ENCODE results near the gene CDCA7L. TPM values are rescaled to one million over a fixed set of nuclear protein-coding genes. Genes with fewer than 3 reads are reported as not detected.

CDCA7L gene
- total RNA-seq, 1 experiment from 2014 or later, result 107 TPM

- no peaks in the 10 kb centered on the region for H3K36me3 ChIP-seq (ENCODE audit: control insufficient read depth in 1 of 2, insufficient read depth in 2 of 2, low read length in 2 of 2)
- TF ChIP-seq POLR2A (IDR thresholded peaks at IDR 0.05; ENCODE audit: borderline replicate concordance, extremely low read depth, insufficient read depth, insufficient read length) (no peak), CEBPB (IDR thresholded peaks at IDR 0.05; ENCODE audit: low read depth) (no peak), CBX3 (IDR thresholded peaks at IDR 0.05; ENCODE audit: low read depth) (no peak), YY1 (IDR thresholded peaks at IDR 0.05; ENCODE audit: extremely low read depth, insufficient replicate concordance, low read depth, low read length) (no peak), POLR2AphosphoS5 (IDR thresholded peaks at IDR 0.05; ENCODE audit: low read depth, low read length) (no peak), EZH2 (IDR thresholded peaks at IDR 0.05) (no peak), ELF1 (IDR thresholded peaks at IDR 0.05; ENCODE audit: borderline replicate concordance, low read depth) (no peak), FOSL1 (IDR thresholded peaks at IDR 0.05; ENCODE audit: low read depth) (no peak), EZH2phosphoT487 (IDR thresholded peaks at IDR 0.05; ENCODE audit: borderline replicate concordance) (no peak)
- TF ChIP-seq, protein P1, sequence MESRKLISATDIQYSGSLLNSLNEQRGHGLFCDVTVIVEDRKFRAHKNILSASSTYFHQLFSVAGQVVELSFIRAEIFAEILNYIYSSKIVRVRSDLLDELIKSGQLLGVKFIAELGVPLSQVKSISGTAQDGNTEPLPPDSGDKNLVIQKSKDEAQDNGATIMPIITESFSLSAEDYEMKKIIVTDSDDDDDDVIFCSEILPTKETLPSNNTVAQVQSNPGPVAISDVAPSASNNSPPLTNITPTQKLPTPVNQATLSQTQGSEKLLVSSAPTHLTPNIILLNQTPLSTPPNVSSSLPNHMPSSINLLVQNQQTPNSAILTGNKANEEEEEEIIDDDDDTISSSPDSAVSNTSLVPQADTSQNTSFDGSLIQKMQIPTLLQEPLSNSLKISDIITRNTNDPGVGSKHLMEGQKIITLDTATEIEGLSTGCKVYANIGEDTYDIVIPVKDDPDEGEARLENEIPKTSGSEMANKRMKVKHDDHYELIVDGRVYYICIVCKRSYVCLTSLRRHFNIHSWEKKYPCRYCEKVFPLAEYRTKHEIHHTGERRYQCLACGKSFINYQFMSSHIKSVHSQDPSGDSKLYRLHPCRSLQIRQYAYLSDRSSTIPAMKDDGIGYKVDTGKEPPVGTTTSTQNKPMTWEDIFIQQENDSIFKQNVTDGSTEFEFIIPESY (IDR thresholded peaks at IDR 0.05; ENCODE audit: extremely low read depth, insufficient replicate concordance, low read length), result no peak
- H3K4me3 ChIP-seq (replicated peaks in 1 of 2; ENCODE audit: low read depth in 1 of 2, low read length in 2 of 2), result no peak overlapping the region
- no peak for DNase-seq (ENCODE audit: low read depth, low spot score)
- ChIA-PET POLR2A (interaction anchor here (1.0 kb wide), 1 partner anchor 11 kb away, joined by 5 read pairs; no protein-coding TSS in a partner anchor), RAD21 (ENCODE audit: low non-redundant PET in 1 of 2, low total read pairs in 2 of 2, uncharacterized antibody in 2 of 2, unreplicated experiment in 2 of 2) (no interaction called here), CTCF (no interaction called here)
- H3K27me3 ChIP-seq (ENCODE audit: insufficient read depth, low read length), result no peaks in the 10 kb centered on the region
- no peaks in the 10 kb centered on the region for H3K79me2 ChIP-seq (ENCODE audit: insufficient read depth, low read length)
- H3K9me2 ChIP-seq (ENCODE audit: insufficient read depth), result no peaks in the 10 kb centered on the region
- H3K9me3 ChIP-seq (ENCODE audit: control insufficient read depth in 1 of 2, insufficient read depth in 1 of 2, low read depth in 1 of 2, low read length in 2 of 2), result no peaks in the 10 kb centered on the region
- ATAC-seq, result no peak
- no peak overlapping the region for H3K9ac ChIP-seq (ENCODE audit: low read length)
- H3K4me2 ChIP-seq (ENCODE audit: low read length), result no peak overlapping the region
- intact Hi-C loops (cut with micrococcal nuclease), result no loop called here
- H3K4me1 ChIP-seq (ENCODE audit: control insufficient read depth in 1 of 2, insufficient read depth in 2 of 2, low read length in 2 of 2), result no peaks in the 10 kb centered on the region
- no peak overlapping the region for H3K27ac ChIP-seq (ENCODE audit: low read depth, low read length)
- no peak overlapping the region for H2AFZ ChIP-seq (ENCODE audit: low read depth, low read length, poor library complexity, severe bottlenecking)
- H4K20me1 ChIP-seq (ENCODE audit: insufficient read depth), result no peaks in the 10 kb centered on the region
- BruUV-seq (replicated peaks), result no TSS peak
Measured at GRCh38 chr7:21983056-21983455, 37.4 kb upstream of the CDCA7L start.
